ENCODE measurements around the gene MFRP. TPM values are rescaled to one million over a fixed set of nuclear protein-coding genes. Genes with fewer than 3 reads are reported as not detected.

Gene MFRP
- polyA plus RNA-seq, 1 of the 3 experiments (the other 2 are of a cell fraction): not detected

- TF ChIP-seq USF1 (IDR thresholded peaks at IDR 0.05; ENCODE audit: borderline replicate concordance, low read depth) (no peak), CHD2 (IDR thresholded peaks at IDR 0.05; ENCODE audit: low read length, partially characterized antibody) (no peak), ELF1 (IDR thresholded peaks at IDR 0.05) (no peak), ZBTB33 (IDR thresholded peaks at IDR 0.05; ENCODE audit: borderline replicate concordance, low read depth) (no peak), MAX (IDR thresholded peaks at IDR 0.05; ENCODE audit: low read depth) (no peak), EP300 (IDR thresholded peaks at IDR 0.05; ENCODE audit: borderline replicate concordance in 1 of 2, low read depth in 1 of 2, low read length in 1 of 2) (no peak), TEAD4 (IDR thresholded peaks at IDR 0.05; ENCODE audit: borderline replicate concordance, insufficient read depth) (no peak), RCOR1 (IDR thresholded peaks at IDR 0.05; ENCODE audit: low read length) (no peak)
- TF ChIP-seq, protein P1, sequence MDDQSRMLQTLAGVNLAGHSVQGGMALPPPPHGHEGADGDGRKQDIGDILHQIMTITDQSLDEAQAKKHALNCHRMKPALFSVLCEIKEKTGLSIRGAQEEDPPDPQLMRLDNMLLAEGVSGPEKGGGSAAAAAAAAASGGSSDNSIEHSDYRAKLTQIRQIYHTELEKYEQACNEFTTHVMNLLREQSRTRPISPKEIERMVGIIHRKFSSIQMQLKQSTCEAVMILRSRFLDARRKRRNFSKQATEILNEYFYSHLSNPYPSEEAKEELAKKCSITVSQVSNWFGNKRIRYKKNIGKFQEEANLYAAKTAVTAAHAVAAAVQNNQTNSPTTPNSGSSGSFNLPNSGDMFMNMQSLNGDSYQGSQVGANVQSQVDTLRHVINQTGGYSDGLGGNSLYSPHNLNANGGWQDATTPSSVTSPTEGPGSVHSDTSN (IDR thresholded peaks at IDR 0.05): no peak
These were observed 1.6 kb upstream of the MFRP start (continued) for GRCh38 chr11:119347940-119348605.

DNA sequence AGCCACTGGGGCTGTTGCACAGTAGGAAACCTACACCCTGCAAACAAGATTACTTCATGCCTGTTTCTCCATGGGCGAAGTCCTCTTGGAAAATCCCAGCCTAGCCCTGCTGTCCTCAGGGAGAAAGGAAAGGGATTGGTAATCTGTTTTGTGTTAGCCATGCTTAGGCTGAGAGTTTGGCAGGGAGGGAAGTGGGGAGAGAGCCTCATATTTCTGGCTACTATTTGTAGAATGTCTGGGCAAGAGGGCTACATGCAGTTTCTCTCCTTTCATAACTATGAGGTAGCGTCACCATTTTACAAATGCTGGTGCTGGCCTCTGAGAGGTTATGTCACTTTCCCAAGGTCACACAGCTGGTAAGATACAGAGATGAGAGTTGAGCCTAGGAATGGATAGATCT, 737 bp upstream of the MFRP start:
- Histone ChIP-seq H2AFZ (ENCODE audit: low read depth) (no peak overlapping the region), H3K4me1 (ENCODE audit: control insufficient read depth in 1 of 2, insufficient read depth in 2 of 2, low read depth in 1 of 2, low read length in 1 of 2) (peaks cover 0 to 9% of the 10 kb centered on the region in 2 experiments; a peak in 1 of 4 replicates), H3K4me3 (ENCODE audit: low read depth in 2 of 2, low read length in 1 of 2) (no peak overlapping the region), H3K9me3 (no peaks in the 10 kb centered on the region), H3K27ac (ENCODE audit: low read depth in 2 of 2, low read length in 1 of 2) (no peak overlapping the region), H3K36me3 (replicated peaks in 1 of 2; ENCODE audit: control insufficient read depth in 1 of 2, insufficient read depth in 2 of 2, low read length in 1 of 2) (no peaks in the 10 kb centered on the region), H3K79me2 (ENCODE audit: insufficient read depth) (no peaks in the 10 kb centered on the region), H3F3A (replicated peaks; ENCODE audit: insufficient read depth) (no peaks in the 10 kb centered on the region), H3K27me3 (ENCODE audit: insufficient read depth) (no peaks in the 10 kb centered on the region; the same call in 1 of the 2 replicates), H3K9ac (no peak overlapping the region), H3K9me2 (no peaks in the 10 kb centered on the region), H3K4me2 (no peak overlapping the region), H4K20me1 (ENCODE audit: insufficient read depth) (no peaks in the 10 kb centered on the region)
- CTCF ChIA-PET: interaction anchor here (1.6 to 11.0 kb wide), 5 partner anchors 9 to 133 kb away, joined by 3 to 90 read pairs (median 42); no protein-coding TSS in a partner anchor
- WGBS (ENCODE audit: low lambda C conversion rate): 62% methylated on average over 2 of the region's 2 CpGs
- no peak for DNase-seq
- POLR2A ChIA-PET: no interaction called here
- no peak for TF ChIP-seq ELF1 (IDR thresholded peaks at IDR 0.05)

DNA sequence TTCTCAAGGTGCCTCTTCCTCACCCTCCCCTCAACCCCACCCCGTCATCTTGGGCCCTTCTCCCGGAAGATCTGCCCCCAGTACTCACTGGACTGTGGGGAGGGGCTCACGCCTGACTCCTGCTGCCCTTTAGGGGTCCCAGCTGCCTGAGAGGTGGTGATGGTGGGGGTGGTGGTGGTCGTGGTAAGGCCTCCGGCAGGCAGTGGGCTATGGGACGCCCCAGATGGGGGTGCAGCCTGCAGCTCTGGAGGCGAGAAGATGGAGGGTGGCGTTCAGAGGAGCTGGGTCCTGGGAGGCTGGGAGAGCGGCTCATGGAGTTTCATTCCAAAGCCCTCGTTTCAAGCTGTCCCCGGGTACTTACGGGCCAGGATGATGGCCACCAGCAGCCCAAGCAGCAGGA, 820 bp downstream of the MFRP start:
- H3K9ac ChIP-seq: no peak overlapping the region
- TF ChIP-seq USF2 (IDR thresholded peaks at IDR 0.05; ENCODE audit: borderline replicate concordance, low read depth, low read length): no peak
- no peak for TF ChIP-seq NFIC (IDR thresholded peaks at IDR 0.05; ENCODE audit: borderline replicate concordance)
- TF ChIP-seq MXI1 (IDR thresholded peaks at IDR 0.05; ENCODE audit: low read depth, low read length): no peak
- TF ChIP-seq MAX (IDR thresholded peaks at IDR 0.05; ENCODE audit: low read depth): no peak
- no peak for TF ChIP-seq EP300 (IDR thresholded peaks at IDR 0.05; ENCODE audit: borderline replicate concordance in 1 of 2, low read depth in 1 of 2, low read length in 1 of 2)
- TF ChIP-seq ZBTB33 (IDR thresholded peaks at IDR 0.05; ENCODE audit: borderline replicate concordance, low read depth): no peak
- TF ChIP-seq TEAD4 (IDR thresholded peaks at IDR 0.05; ENCODE audit: borderline replicate concordance, insufficient read depth): no peak
- TF ChIP-seq IRF3 (IDR thresholded peaks at IDR 0.05; ENCODE audit: low read depth, low read length): no peak

More for the DNA sequence above, 820 bp downstream of the MFRP start:
- Histone ChIP-seq H3K9me2 (no peaks in the 10 kb centered on the region), H3K27ac (ENCODE audit: low read depth in 2 of 2, low read length in 1 of 2) (no peak overlapping the region), H3K4me2 (no peak overlapping the region), H3K4me3 (ENCODE audit: low read depth in 2 of 2, low read length in 1 of 2) (no peak overlapping the region), H4K20me1 (ENCODE audit: insufficient read depth) (no peaks in the 10 kb centered on the region), H3K36me3 (replicated peaks in 1 of 2; ENCODE audit: control insufficient read depth in 1 of 2, insufficient read depth in 2 of 2, low read length in 1 of 2) (no peaks in the 10 kb centered on the region), H2AFZ (ENCODE audit: low read depth) (no peak overlapping the region), H3K79me2 (ENCODE audit: insufficient read depth) (no peaks in the 10 kb centered on the region), H3K4me1 (ENCODE audit: control insufficient read depth in 1 of 2, insufficient read depth in 2 of 2, low read depth in 1 of 2, low read length in 1 of 2) (peaks cover 0 to 7% of the 10 kb centered on the region in 2 experiments; a peak in 1 of 4 replicates), H3F3A (replicated peaks; ENCODE audit: insufficient read depth) (no peaks in the 10 kb centered on the region), H3K27me3 (ENCODE audit: insufficient read depth) (no peaks in the 10 kb centered on the region; the same call in 1 of the 2 replicates), H3K9me3 (no peaks in the 10 kb centered on the region)
- 79% methylated on average over 10 of the region's 12 CpGs for WGBS (ENCODE audit: low lambda C conversion rate)
- DNase-seq: no peak
- ChIA-PET POLR2A (no interaction called here), CTCF (interaction anchor here (0.5 to 11.0 kb wide), 4 partner anchors 11 to 188 kb away, joined by 3 to 90 read pairs (median 46); no protein-coding TSS in a partner anchor)
